Right cardiac atrium (tissue), 5 donors: ENCODE data around the gene SIGLEC1. TPM values are rescaled to one million over a fixed set of nuclear protein-coding genes. Genes with fewer than 3 reads are reported as not detected.

ENCODE experiments used
- ATAC-seq, 2 donors: fragments of 200-7000 bp; cut with Tn5 transposase; one replicate each; pipeline versions ENCODE4 v1.8.0 to v1.9.1; 2020; ENCODE audit warnings: moderate library complexity in 2 of 2, mild to moderate bottlenecking in 1 of 2
- DNase-seq, 3 donors: peaks; one replicate each; pipeline ENCODE4 v3.0.0-alpha.2; 2020
- H3K27ac ChIP-seq: one replicate; pipeline ENCODE4 v1.5.1; 2013; ENCODE audit warnings: mild to moderate bottlenecking, low read length, control low read depth, moderate library complexity
- H3K27me3 ChIP-seq: one replicate; pipeline ENCODE4 v1.6.1; 2013; ENCODE audit not compliant: control insufficient read depth, insufficient read depth
- H3K4me1 ChIP-seq: one replicate; pipeline ENCODE4 v1.6.1; 2013; ENCODE audit warnings: low read length; ENCODE audit not compliant: control insufficient read depth, insufficient read depth
- H3K4me3 ChIP-seq: one replicate; pipeline ENCODE4 v1.5.1; 2013; ENCODE audit warnings: low read length, control low read depth
- H3K9me3 ChIP-seq: one replicate; pipeline ENCODE4 v1.6.1; 2013; ENCODE audit warnings: low read length; ENCODE audit not compliant: control insufficient read depth
- WGBS: extraction: QIAGEN DNeasy Blood & Tissue Kit; methylation state at CpG from one replicate; pipeline ENCODE4 v1.1.7; 2013; 5-methylcytosine and 5-hydroxymethylcytosine counted together
- intact Hi-C, 4 donors: fragments of 100-400 bp; cut with DNase I; formaldehyde crosslinking; loops; one replicate each; pipeline versions ENCODE4 v1.11.0 to v1.14.0; 2022 to 2023
- long read RNA-seq, 4 donors: library from polyadenylated mRNA; unstranded; transcript quantifications; one replicate each; pipeline ENCODE4 v2.0.0, GENCODE V29; 2020 to 2021
- polyA plus RNA-seq: library from polyadenylated mRNA; stranded (reverse); fragments of 200-250 nt; gene quantifications from one replicate; pipeline ENCODE4 v1.2.3, GENCODE V29; 2013
- total RNA-seq, 4 donors: library from RNA; stranded (reverse); fragmentation: NEBNext Ultra II Directional; extraction: Animal tissue kit (Norgen Biotek cat#: 25700); gene quantifications; one replicate each; pipeline ENCODE4 v1.2.1, GENCODE V29; 2021
- donor health status: healthy with polysubstance abuse.
- donor health status: DM: no; HTN: yes; CAD: no.
- donor health status: DM: no; HTN: no; CAD: no.
- donor health status: DM: no; HTN: yes; CAD: no; lungs with severe emphysema.
- donor health status: DM: yes; HTN: yes; CAD: no.

Gene SIGLEC1
- total RNA-seq (10 to 100 TPM in 1 of 4 donors, 1 to 10 TPM in 3; 6.7 to 12.3 (median 8.8) TPM), polyA plus RNA-seq (4.2 TPM)
- long read RNA-seq, donor 1, partial matches to known transcripts: 14 of 17 reads
- long read RNA-seq, donor 1, other reads (novel, unspliced or antisense): 3 of 17 reads
- long read RNA-seq, donor 2, partial matches to known transcripts: 4 of 7 reads
- long read RNA-seq, donor 2, other reads (novel, unspliced or antisense): 3 of 7 reads
- long read RNA-seq, donor 3, partial matches to known transcripts: 18 of 21 reads
- long read RNA-seq, donor 3, other reads (novel, unspliced or antisense): 3 of 21 reads
- long read RNA-seq, donor 4, partial matches to known transcripts: 1 of 3 reads
- long read RNA-seq, donor 4, other reads (novel, unspliced or antisense): 2 of 3 reads

DNA sequence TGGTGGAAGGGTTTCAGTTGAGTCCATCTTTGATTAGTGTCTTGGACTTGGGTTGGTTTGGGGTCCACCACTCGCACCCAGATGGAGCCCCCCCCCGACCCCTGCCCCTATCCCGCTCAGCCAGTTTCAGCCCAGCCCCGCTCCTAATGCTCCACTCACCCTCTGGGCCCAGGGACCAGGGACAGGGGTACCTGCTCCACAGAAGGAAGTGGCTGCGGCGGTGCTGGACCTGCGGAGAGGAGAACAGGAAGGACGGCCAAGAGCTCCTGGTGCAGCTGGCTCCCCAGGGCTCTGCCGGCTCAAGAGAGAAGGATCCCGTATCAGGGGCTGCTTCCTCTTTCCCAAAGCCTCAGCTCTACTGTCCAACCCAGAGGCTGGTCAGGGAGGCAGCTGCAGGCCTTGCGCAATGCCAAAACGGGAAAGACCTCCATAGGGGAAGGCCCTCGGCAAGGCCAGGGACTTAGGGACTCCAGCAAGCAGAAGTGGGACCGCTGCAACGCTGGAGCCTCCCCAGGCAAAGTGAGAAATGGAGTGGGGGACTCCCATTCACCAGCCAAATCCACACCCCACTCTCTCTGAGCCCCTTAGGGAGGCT, at the start of gene SIGLEC1:
SIGLEC1 (minus strand) TSS at position 322 of the 595 bp plus-strand sequence. CDS start 5,472 bp downstream, outside the sequence.
- DNase-seq (peak; percentile 75 to 88 (median 86)), ATAC-seq (peak; percentile 36 to 52)
- Histone ChIP-seq H3K27me3 (no peaks in the 10 kb centered on the region), H3K9me3 (no peaks in the 10 kb centered on the region), H3K27ac (no peak within 1 kb of the TSS), H3K4me1 (no peaks in the 10 kb centered on the region), H3K4me3 (no peak within 1 kb of the TSS)
- WGBS: 79% methylated on average over 15 of the region's 15 CpGs
- intact Hi-C loops: loop anchor here in 2 of 4 donors (5.0 kb wide), 1 partner anchor 35 kb away; no protein-coding TSS in a partner anchor

DNA sequence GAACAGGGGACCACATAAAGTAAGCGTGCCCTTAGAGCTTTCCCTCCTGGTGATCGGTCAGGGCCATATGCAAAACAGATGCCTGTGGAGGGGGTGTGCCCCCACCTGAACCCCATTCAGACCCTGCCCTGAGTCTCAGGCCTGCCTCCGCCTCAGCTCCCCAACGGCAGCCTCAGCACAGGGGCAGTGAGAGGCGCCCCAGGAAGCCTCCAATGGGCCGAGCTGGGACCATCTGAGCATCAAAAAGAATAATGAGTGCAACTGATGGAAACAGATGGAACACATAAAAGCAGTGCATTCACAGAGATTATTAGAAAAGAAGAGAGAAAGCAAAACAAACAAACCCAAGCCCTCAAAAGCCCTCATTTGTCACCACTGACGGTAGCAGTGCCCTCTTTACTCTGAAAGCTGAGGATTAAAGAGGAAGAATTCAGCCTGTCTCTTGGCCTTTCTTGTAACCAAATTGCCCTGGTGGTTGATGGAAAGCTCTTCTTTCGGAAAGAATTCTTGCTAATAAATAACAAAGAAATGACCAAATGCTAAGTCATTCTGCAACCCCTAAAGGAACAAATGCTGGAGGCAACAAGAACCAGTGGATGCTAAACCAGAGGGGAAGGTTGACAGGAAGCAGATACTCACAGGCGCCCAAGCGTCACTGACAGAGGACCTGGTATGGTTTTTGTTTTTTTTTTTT, 48.4 kb upstream of the SIGLEC1 start:
- ATAC-seq: no peak
- intact Hi-C loops: loop anchor here in 1 of 4 donors (10.0 kb wide), 1 partner anchor 86 kb away; no protein-coding TSS in a partner anchor
- WGBS: 81% methylated on average over 10 of the region's 10 CpGs
- DNase-seq: no peak
- H3K27ac ChIP-seq: no peak overlapping the region
- H3K9me3 ChIP-seq: no peaks in the 10 kb centered on the region
- H3K4me3 ChIP-seq: no peak overlapping the region
- no peaks in the 10 kb centered on the region for H3K4me1 ChIP-seq
- no peaks in the 10 kb centered on the region for H3K27me3 ChIP-seq

DNA sequence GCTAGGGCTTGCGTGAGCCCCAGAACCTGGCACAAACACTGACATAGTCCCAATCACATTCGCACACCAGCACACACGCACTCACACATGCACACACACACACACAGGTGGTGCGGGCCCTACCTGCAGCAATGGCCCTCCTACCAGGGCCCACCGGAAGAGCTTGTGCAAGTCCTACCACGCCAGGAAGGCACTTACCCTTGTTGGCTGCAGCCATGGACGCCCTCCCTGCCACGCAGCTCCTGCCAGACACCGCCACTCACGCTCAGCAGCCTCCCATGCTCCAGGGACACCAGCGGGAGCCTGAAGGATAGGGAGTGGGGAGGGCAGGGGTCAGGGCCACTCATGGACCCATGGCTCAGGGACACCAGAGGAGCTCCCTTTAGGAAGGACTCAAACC, 47.5 kb upstream of the SIGLEC1 start:
- ATAC-seq (no peak), DNase-seq (peak in 2 of 3 donors; percentile 26 to 53)
- Histone ChIP-seq H3K27me3 (no peaks in the 10 kb centered on the region), H3K4me3 (no peak overlapping the region), H3K9me3 (no peaks in the 10 kb centered on the region), H3K27ac (no peak overlapping the region), H3K4me1 (no peaks in the 10 kb centered on the region)
- WGBS: 89% methylated on average over 11 of the region's 11 CpGs
- intact Hi-C loops: loop anchor here in 1 of 4 donors (10.0 kb wide), 1 partner anchor 85 kb away; no protein-coding TSS in a partner anchor

DNA sequence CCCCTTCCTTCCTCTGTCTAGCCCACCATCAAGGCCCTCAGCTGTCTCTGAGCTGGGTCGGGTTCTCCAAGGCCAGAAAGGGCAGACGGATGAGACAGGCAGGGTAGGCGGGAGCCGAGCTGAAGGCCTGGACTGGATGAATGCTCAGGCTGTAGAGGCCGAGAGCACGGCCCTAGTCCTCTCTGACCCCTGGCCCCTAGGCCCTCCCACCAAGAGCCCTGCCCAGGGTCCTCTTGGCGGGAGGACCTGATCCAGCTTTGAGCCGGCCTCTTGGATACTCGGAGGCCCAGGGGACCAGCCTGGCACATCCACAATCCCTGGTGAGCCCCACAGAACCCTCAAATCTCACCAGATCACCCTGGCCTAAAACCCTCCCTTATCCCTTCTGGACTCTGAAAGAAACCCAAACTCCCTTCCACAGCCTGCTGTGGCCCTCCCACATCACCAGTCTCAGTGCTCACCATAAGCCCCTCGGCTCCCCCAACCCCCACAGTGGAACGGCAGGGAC, 47.0 kb upstream of the SIGLEC1 start:
- ATAC-seq (no peak), DNase-seq (peak in 2 of 3 donors; percentile 53 to 56)
- H3K4me1 ChIP-seq: no peaks in the 10 kb centered on the region
- no peak overlapping the region for H3K4me3 ChIP-seq
- intact Hi-C loops: no loop called here
- WGBS: 75% methylated on average over 11 of the region's 11 CpGs
- no peak overlapping the region for H3K27ac ChIP-seq
- no peaks in the 10 kb centered on the region for H3K27me3 ChIP-seq
- H3K9me3 ChIP-seq: no peaks in the 10 kb centered on the region

DNA sequence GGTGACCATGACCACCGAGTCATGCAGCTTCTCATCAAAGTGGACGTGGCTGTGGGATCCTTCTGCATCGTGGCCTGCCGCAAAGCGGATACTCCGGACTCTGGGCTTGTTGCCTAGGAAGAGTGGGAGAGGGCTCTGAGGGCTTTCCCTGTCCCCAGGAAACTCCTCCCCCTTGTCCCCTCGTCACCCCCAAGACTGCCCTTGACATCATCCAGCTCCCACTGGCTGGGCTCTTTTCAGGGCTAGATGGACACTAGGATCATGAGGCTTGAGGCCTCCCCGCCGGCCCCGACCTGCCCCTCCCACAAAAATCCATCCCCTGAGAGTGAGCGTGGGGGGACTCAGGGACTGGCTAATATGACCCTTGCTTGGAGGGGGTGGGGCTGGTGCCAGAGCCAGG, 46.2 kb upstream of the SIGLEC1 start:
- H3K9me3 ChIP-seq: no peaks in the 10 kb centered on the region
- no peaks in the 10 kb centered on the region for H3K27me3 ChIP-seq
- H3K27ac ChIP-seq: no peak overlapping the region
- H3K4me3 ChIP-seq: no peak overlapping the region
- ATAC-seq (peak in 1 of 2 donors; percentile 6), DNase-seq (peak in 2 of 3 donors; percentile 25 to 69)
- no peaks in the 10 kb centered on the region for H3K4me1 ChIP-seq
- intact Hi-C loops: no loop called here
- 62% methylated on average over 11 of the region's 11 CpGs for WGBS

DNA sequence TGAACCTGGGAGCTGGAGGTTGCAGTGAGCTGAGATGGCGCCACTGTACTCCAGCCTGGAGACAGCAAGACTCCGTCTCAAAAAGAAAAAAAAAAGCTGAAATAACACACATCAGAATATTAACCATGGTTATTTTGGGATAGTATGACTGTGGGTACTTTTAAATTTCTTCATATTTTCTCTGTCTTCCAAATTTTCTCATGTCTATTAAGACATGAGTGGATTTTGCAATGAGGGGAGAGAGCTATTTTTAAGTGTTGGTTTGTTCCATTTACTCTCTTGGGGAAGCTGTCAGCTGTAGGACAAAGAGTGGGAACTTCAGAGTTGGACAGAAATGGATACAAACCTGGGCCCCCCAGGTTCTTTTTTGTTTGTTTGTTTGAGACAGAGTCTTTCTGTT, 44.9 kb upstream of the SIGLEC1 start:
- intact Hi-C loops: no loop called here
- Histone ChIP-seq H3K4me3 (no peak overlapping the region), H3K27ac (no peak overlapping the region), H3K4me1 (no peaks in the 10 kb centered on the region), H3K27me3 (no peaks in the 10 kb centered on the region), H3K9me3 (no peaks in the 10 kb centered on the region)
- 80% methylated on average over 2 of the region's 2 CpGs for WGBS
- ATAC-seq (no peak), DNase-seq (peak in 1 of 3 donors; percentile 15)

DNA sequence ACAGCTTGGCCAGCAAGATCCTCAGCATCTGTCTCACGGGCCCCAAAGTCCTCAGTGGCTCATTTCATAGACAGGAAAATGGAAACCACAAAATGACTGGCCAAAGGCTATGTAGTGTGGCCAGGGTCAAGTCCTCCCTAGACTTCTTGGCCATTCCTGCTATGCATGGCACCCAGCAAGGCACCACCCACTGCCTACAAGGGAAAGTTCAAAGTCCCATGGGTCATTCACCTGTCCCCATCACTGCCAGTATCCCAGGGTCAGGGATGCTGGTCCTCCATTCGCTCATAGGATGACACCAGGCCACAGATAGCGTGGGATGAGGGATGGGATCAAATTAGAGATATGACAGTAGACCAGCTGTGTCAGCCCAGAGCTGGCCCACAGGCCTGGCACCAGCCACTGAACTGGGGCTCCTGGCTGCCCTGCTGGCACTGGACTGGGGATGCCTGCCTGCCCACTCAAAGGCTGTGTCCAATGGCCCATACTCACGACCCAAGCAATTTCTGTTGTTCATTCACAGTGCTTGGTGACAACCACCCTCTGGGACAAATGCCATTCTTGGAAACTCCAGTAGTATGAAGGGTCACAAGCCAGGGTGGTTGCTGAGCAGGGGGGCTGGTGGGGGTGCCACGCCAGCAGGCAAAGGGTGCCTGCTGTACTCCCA, 43.5 kb upstream of the SIGLEC1 start:
- no peak overlapping the region for H3K27ac ChIP-seq
- no peak overlapping the region for H3K4me3 ChIP-seq
- no peaks in the 10 kb centered on the region for H3K27me3 ChIP-seq
- H3K4me1 ChIP-seq: no peaks in the 10 kb centered on the region
- intact Hi-C loops: no loop called here
- WGBS: 75% methylated on average over 5 of the region's 5 CpGs
- ATAC-seq: no peak
- H3K9me3 ChIP-seq: no peaks in the 10 kb centered on the region
- peak in 2 of 3 donors; percentile 9 to 27 for DNase-seq

DNA sequence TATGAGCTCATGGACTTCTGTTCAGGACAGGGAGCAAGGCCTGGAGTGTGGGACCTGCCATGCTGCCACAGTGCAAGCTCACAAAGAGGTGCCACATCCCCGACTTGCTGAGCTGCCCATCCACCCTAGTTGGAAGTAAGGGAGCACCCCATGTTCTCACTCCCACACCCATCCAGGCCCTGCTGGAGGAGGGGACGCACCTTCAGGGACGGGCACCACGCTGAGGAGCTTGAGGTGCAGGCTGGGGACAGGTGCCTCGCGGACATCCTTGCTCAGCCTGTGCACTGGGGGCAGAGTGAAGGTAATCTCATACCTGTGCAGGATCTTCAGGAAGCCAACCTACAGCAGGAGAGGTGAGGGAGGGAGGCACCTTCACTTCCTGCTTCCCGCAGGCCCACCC, 42.9 kb upstream of the SIGLEC1 start:
- intact Hi-C loops: no loop called here
- Histone ChIP-seq H3K27ac (no peak overlapping the region), H3K4me3 (no peak overlapping the region), H3K27me3 (no peaks in the 10 kb centered on the region), H3K9me3 (no peaks in the 10 kb centered on the region), H3K4me1 (no peaks in the 10 kb centered on the region)
- ATAC-seq (no peak), DNase-seq (peak in 2 of 3 donors; percentile 21 to 32)
- WGBS: 81% methylated on average over 7 of the region's 7 CpGs

DNA sequence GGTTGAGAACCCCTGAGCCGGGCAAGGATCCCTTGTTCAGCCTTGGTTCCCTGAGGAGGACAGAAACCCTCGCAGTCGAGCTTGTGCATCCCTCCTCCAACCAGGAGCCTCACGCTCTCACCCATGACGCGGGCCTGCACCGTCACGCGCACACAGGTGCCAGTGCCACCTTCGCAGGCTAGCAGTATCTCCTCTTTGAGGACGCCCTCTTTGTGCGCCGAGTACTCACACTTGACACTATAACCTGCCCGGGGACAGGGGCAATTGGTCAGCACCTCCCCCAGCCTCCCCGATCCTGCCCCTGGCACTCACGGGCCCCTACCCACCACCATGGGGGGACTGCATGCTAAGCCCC, 41.9 kb upstream of the SIGLEC1 start:
- no peak overlapping the region for H3K27ac ChIP-seq
- WGBS: 85% methylated on average over 16 of the region's 16 CpGs
- DNase-seq: peak in 2 of 3 donors; percentile 48 to 53
- H3K9me3 ChIP-seq: no peaks in the 10 kb centered on the region
- no peaks in the 10 kb centered on the region for H3K4me1 ChIP-seq
- intact Hi-C loops: no loop called here
- H3K27me3 ChIP-seq: no peaks in the 10 kb centered on the region
- no peak overlapping the region for H3K4me3 ChIP-seq
- ATAC-seq: no peak

DNA sequence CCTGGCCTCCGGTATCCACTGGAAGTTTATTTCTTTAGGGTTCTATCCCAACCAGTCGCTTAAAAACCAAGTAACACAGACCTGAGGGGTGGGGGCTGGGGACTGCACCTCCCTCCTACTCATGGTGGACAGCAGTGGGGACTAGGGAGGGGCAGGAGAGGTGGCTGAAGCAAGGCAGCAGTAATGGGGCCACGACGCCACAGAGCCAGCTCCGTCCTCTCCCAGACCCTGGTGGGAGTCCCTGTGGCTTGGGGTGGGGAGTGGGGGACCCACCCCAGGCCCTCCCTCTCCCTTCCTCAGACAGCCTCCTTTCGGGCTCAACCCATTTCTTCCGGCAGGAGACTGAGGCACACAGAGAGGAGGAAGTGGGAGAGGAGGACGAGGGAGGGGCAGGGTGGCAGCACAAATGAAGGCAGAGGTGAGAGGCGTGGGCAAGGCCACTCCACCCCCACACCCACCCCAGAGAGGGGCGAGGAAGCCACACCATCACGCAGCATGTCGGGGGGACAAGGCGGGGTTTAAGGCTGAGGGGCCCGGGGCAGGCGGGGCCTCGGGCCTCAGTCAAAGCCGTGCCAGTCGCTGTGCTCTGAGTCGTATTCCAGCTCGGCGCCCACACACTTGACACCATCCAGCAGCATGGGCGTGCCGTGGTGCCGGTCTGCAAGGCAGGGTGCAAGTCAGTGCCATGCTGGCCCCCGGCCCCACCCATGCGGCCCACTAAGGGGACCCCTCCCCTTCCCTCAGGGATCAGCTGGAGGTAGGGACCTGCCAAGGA, 41.3 kb upstream of the SIGLEC1 start:
- ATAC-seq (peak in 1 of 2 donors; percentile 5), DNase-seq (peak in 2 of 3 donors; percentile 64 to 72)
- WGBS: 72% methylated on average over 26 of the region's 26 CpGs
- no peaks in the 10 kb centered on the region for H3K9me3 ChIP-seq
- intact Hi-C loops: no loop called here
- H3K27me3 ChIP-seq: no peaks in the 10 kb centered on the region
- H3K4me1 ChIP-seq: no peaks in the 10 kb centered on the region
- H3K4me3 ChIP-seq: no peak overlapping the region
- H3K27ac ChIP-seq: no peak overlapping the region
